ENCODE measurements around the gene KIAA1210. TPM values are rescaled to one million over a fixed set of nuclear protein-coding genes. Genes with fewer than 3 reads are reported as not detected.

Gene KIAA1210
- total RNA-seq, 1 experiment from 2014 or later: not detected

- no TSS peak for BruUV-seq (replicated peaks)
- ChIA-PET POLR2A (no interaction called here), RAD21 (ENCODE audit: low non-redundant PET in 1 of 2, low total read pairs in 2 of 2, uncharacterized antibody in 2 of 2, unreplicated experiment in 2 of 2) (no interaction called here), CTCF (no interaction called here)
- H2AFZ ChIP-seq (ENCODE audit: low read depth, low read length, poor library complexity, severe bottlenecking): no peak overlapping the region
- H3K4me3 ChIP-seq (replicated peaks in 1 of 2; ENCODE audit: low read depth in 1 of 2, low read length in 2 of 2): no peak overlapping the region
- TF ChIP-seq POLR2AphosphoS5 (IDR thresholded peaks at IDR 0.05; ENCODE audit: low read depth, low read length) (no peak), JUND (IDR thresholded peaks at IDR 0.05) (no peak), YY1 (IDR thresholded peaks at IDR 0.05; ENCODE audit: extremely low read depth, insufficient replicate concordance, low read depth, low read length) (no peak), ZFX (IDR thresholded peaks at IDR 0.05) (no peak), CEBPB (IDR thresholded peaks at IDR 0.05; ENCODE audit: low read depth) (no peak), ATF3 (IDR thresholded peaks at IDR 0.05) (no peak), REST (IDR thresholded peaks at IDR 0.05; ENCODE audit: low read depth) (no peak), ELF1 (IDR thresholded peaks at IDR 0.05; ENCODE audit: borderline replicate concordance, low read depth) (no peak), EZH2 (IDR thresholded peaks at IDR 0.05) (no peak), FOSL1 (IDR thresholded peaks at IDR 0.05; ENCODE audit: low read depth) (no peak), TCF7L2 (IDR thresholded peaks at IDR 0.05; ENCODE audit: borderline replicate concordance, extremely low read depth, insufficient read depth, insufficient read length) (no peak), ZBTB33 (IDR thresholded peaks at IDR 0.05; ENCODE audit: extremely low read depth, insufficient replicate concordance, low read length) (no peak), RAD21 (IDR thresholded peaks at IDR 0.05; ENCODE audit: low read depth) (no peak), SRF (IDR thresholded peaks at IDR 0.05; ENCODE audit: low read depth) (no peak), CBX3 (IDR thresholded peaks at IDR 0.05; ENCODE audit: low read depth) (no peak), EGR1 (IDR thresholded peaks at IDR 0.05; ENCODE audit: low read depth) (no peak), POLR2A (IDR thresholded peaks at IDR 0.05; ENCODE audit: borderline replicate concordance, extremely low read depth, insufficient read depth, insufficient read length) (no peak), SIN3A (IDR thresholded peaks at IDR 0.05; ENCODE audit: low read depth) (no peak)
- no peaks in the 10 kb centered on the region for H4K20me1 ChIP-seq (ENCODE audit: insufficient read depth)
- no peaks in the 10 kb centered on the region for H3K27me3 ChIP-seq (ENCODE audit: insufficient read depth, low read length)
- no peaks in the 10 kb centered on the region for H3K36me3 ChIP-seq (ENCODE audit: control insufficient read depth in 1 of 2, insufficient read depth in 2 of 2, low read length in 2 of 2)
- H3K9me3 ChIP-seq (ENCODE audit: control insufficient read depth in 1 of 2, insufficient read depth in 1 of 2, low read depth in 1 of 2, low read length in 2 of 2): no peaks in the 10 kb centered on the region
- H3K27ac ChIP-seq (ENCODE audit: low read depth, low read length): no peak overlapping the region
- intact Hi-C loops (cut with micrococcal nuclease): no loop called here
- no peak overlapping the region for H3K4me2 ChIP-seq (ENCODE audit: low read length)
- ATAC-seq (no peak), DNase-seq (ENCODE audit: low read depth, low spot score) (no peak)
- H3K79me2 ChIP-seq (ENCODE audit: insufficient read depth, low read length): no peaks in the 10 kb centered on the region
- peaks cover 6 to 9% of the 10 kb centered on the region in 2 experiments; a peak in 3 of 4 replicates for H3K4me1 ChIP-seq (ENCODE audit: control insufficient read depth in 1 of 2, insufficient read depth in 2 of 2, low read length in 2 of 2)
- no peaks in the 10 kb centered on the region for H3K9me2 ChIP-seq (ENCODE audit: insufficient read depth)
- H3K9ac ChIP-seq (ENCODE audit: low read length): no peak overlapping the region
These were observed 91.2 kb downstream of the KIAA1210 start for GRCh38 chrX:119036107-119037029.
